Ovary (tissue), 9 donors: ENCODE results near the gene LAMA2. TPM values are rescaled to one million over a fixed set of nuclear protein-coding genes. Genes with fewer than 3 reads are reported as not detected.

Source experiments
- DNase-seq, 5 donors: peaks; one replicate each; pipeline ENCODE4 v3.0.0-alpha.2; 2019 to 2020
- H3K27ac ChIP-seq, 2 donors: fragments of 200-600 bp; one replicate each; pipeline versions ENCODE4 v1.5.1 to v1.8.0; 2019 to 2022
- H3K27me3 ChIP-seq: fragments of 200-600 bp; one replicate; pipeline ENCODE4 v1.8.0; 2022
- H3K36me3 ChIP-seq: fragments of 200-600 bp; sonication (generic); one replicate; pipeline ENCODE4 v1.5.1; 2019
- H3K4me1 ChIP-seq: one replicate; pipeline ENCODE4 v1.8.1; 2013; ENCODE audit warnings: mild to moderate bottlenecking, moderate library complexity; ENCODE audit not compliant: insufficient read depth
- H3K4me3 ChIP-seq: fragments of 200-600 bp; sonication (generic); one replicate; pipeline ENCODE4 v1.5.1; 2017
- H3K9me3 ChIP-seq, 2 donors: fragments of 200-600 bp in 1 of 2; sonication (generic) in 1 of 2; one replicate each; pipeline versions ENCODE4 v1.5.1 to v1.8.1; 2013 to 2019; ENCODE audit warnings: mild to moderate bottlenecking in 1 of 2, moderate library complexity in 1 of 2
- EP300 ChIP-seq: sonication (generic); formaldehyde crosslinking; IDR thresholded peaks from one replicate; pipeline ENCODE4 v1.6.1; 2017; ENCODE audit warnings: antibody characterized with exemption
- POLR2A ChIP-seq: fragments of 450-650 bp; IDR thresholded peaks from one replicate; pipeline ENCODE4 v1.6.1; 2017; ENCODE audit warnings: antibody characterized with exemption, mild to moderate bottlenecking, moderate library complexity
- WGBS, 3 donors: extraction: QIAGEN DNeasy Blood & Tissue Kit in 1 of 3; methylation state at CpG; one replicate each; pipeline versions ENCODE4 v1.1.5 to v1.1.7; 2013 to 2017; 5-methylcytosine and 5-hydroxymethylcytosine counted together
- intact Hi-C, 4 donors: fragments of 100-400 bp; cut with DNase I; formaldehyde crosslinking; loops; one replicate each; pipeline versions ENCODE4 v1.11.0 to v1.15.1; 2022 to 2023
- polyA plus RNA-seq, 2 donors: library from polyadenylated mRNA; stranded (reverse); fragments of 200-250 nt in 1 of 2; fragments of 350-450 nt in 1 of 2; fragmentation: Illumina TruSeq in 1 of 2; extraction: RNeasy Lipid Tissue Mini Kit (QIAGEN cat#74804) in 1 of 2; gene quantifications; one replicate each; pipeline ENCODE4 v1.2.3, GENCODE V29; 2013 to 2014
- total RNA-seq, 7 donors: library from RNA; depleted of rRNA in 2 of 7; stranded (reverse); fragments of >200 nt in 2 of 7; fragmentation: NEBNext Ultra II Directional in 3 of 7; extraction: Animal tissue kit (Norgen Biotek cat#: 25700) in 3 of 7; gene quantifications; one replicate each; pipeline versions ENCODE4 v1.1.0 to v1.2.4, GENCODE V29; 2016 to 2023
- TF ChIP-seq, protein P1 (sequence below), 3 donors: fragments of 450-650 bp in 2 of 3; fragments of 200-600 bp in 1 of 3; IDR thresholded peaks; one replicate each; pipeline versions ENCODE4 v1.5.1 to v1.8.0; 2016 to 2022; ENCODE audit warnings: antibody characterized with exemption in 3 of 3, mild to moderate bottlenecking in 1 of 3
- donor health status: DM: no; HTN: no; CAD: no; lungs with moderate emphysema.
- donor health status: DM: no; HTN: no; CAD: no.
- donor health status: Bipolar disorder and iron deficiency.
- donor health status: DM: yes; HTN: yes; CAD: no.
- donor health status: DM: no; HTN: no; CAD: no.
- donor health status: DM: yes; HTN: yes; CAD: no.

LAMA2 gene
- total and polyA plus RNA-seq, 9 donors: 42.5 to 226 (median 121) TPM

DNA sequence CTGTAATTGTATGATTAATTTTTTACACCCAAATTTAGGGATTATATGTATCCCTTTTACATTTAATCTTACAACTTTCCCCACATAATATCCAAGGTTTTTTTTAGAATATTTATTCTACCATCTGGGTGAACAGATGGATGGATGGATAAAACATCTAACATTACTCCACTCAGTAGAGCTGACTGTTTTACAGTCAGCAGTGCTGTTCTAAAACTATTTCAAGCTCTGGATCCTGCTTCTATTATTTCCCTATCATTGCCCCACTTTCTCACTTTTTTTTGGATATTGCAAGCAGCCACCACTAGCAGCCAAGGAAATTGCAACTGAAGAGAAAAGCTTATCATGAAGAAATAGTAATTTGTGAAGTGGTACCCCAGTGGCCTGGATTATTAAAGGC lies 653.3 kb downstream of the LAMA2 start:
- Histone ChIP-seq H3K4me1 (no peaks in the 10 kb centered on the region), H3K27me3 (no peaks in the 10 kb centered on the region), H3K27ac (no peak overlapping the region), H3K36me3 (no peaks in the 10 kb centered on the region), H3K9me3 (no peaks in the 10 kb centered on the region), H3K4me3 (no peak overlapping the region)
- DNase-seq: no peak
- TF ChIP-seq, protein P1, sequence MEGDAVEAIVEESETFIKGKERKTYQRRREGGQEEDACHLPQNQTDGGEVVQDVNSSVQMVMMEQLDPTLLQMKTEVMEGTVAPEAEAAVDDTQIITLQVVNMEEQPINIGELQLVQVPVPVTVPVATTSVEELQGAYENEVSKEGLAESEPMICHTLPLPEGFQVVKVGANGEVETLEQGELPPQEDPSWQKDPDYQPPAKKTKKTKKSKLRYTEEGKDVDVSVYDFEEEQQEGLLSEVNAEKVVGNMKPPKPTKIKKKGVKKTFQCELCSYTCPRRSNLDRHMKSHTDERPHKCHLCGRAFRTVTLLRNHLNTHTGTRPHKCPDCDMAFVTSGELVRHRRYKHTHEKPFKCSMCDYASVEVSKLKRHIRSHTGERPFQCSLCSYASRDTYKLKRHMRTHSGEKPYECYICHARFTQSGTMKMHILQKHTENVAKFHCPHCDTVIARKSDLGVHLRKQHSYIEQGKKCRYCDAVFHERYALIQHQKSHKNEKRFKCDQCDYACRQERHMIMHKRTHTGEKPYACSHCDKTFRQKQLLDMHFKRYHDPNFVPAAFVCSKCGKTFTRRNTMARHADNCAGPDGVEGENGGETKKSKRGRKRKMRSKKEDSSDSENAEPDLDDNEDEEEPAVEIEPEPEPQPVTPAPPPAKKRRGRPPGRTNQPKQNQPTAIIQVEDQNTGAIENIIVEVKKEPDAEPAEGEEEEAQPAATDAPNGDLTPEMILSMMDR (IDR thresholded peaks at IDR 0.05): no peak
- no peak for TF ChIP-seq POLR2A
- TF ChIP-seq EP300: no peak
- intact Hi-C loops: no loop called here

GRCh38 chr6:129539032-129539431 lies 656.1 kb downstream of the LAMA2 start:
- intact Hi-C loops: no loop called here
- Histone ChIP-seq H3K36me3 (no peaks in the 10 kb centered on the region), H3K27ac (no peak overlapping the region), H3K27me3 (no peaks in the 10 kb centered on the region), H3K4me1 (no peaks in the 10 kb centered on the region), H3K4me3 (no peak overlapping the region), H3K9me3 (no peaks in the 10 kb centered on the region)
- TF ChIP-seq EP300 (no peak), POLR2A (no peak)
- TF ChIP-seq, protein P1 (IDR thresholded peaks at IDR 0.05): no peak
- no peak for DNase-seq
- WGBS, 3 donors: 72 to 85% (median 79%) methylated on average over 2 of the region's 2 CpGs

GRCh38 chr6:129542705-129543104 lies 659.8 kb downstream of the LAMA2 start:
- no peaks in the 10 kb centered on the region for H3K9me3 ChIP-seq
- intact Hi-C loops: no loop called here
- no peak for DNase-seq
- no peaks in the 10 kb centered on the region for H3K36me3 ChIP-seq
- 37 to 48% (median 42%) methylated on average over 2 of the region's 2 CpGs for WGBS, 3 donors
- TF ChIP-seq EP300 (no peak), POLR2A (no peak)
- TF ChIP-seq, protein P1 (IDR thresholded peaks at IDR 0.05): no peak
- no peaks in the 10 kb centered on the region for H3K4me1 ChIP-seq
- no peaks in the 10 kb centered on the region for H3K27me3 ChIP-seq
- no peak overlapping the region for H3K4me3 ChIP-seq
- H3K27ac ChIP-seq: no peak overlapping the region

GRCh38 chr6:129543981-129544380 lies 661.0 kb downstream of the LAMA2 start:
- H3K27me3 ChIP-seq: no peaks in the 10 kb centered on the region
- intact Hi-C loops: no loop called here
- H3K36me3 ChIP-seq: no peaks in the 10 kb centered on the region
- TF ChIP-seq EP300: no peak
- TF ChIP-seq POLR2A: no peak
- TF ChIP-seq, protein P1 (IDR thresholded peaks at IDR 0.05): no peak
- H3K4me3 ChIP-seq: no peak overlapping the region
- H3K9me3 ChIP-seq: no peaks in the 10 kb centered on the region
- no peaks in the 10 kb centered on the region for H3K4me1 ChIP-seq
- WGBS, 3 donors: 48 to 78% (median 72%) methylated on average over 2 of the region's 2 CpGs
- H3K27ac ChIP-seq: no peak overlapping the region
- DNase-seq: no peak
